ENCODE results near the gene TMEM174.
A peak's percentile ranks its signal among the peaks of the same experiment; 100 is the strongest.
"Not testable (repeated sequence)": the region's sequence is repeated elsewhere in the genome, so short reads cannot be mapped to it uniquely, and the experiment has no call there.

The TMEM174 gene

DNA sequence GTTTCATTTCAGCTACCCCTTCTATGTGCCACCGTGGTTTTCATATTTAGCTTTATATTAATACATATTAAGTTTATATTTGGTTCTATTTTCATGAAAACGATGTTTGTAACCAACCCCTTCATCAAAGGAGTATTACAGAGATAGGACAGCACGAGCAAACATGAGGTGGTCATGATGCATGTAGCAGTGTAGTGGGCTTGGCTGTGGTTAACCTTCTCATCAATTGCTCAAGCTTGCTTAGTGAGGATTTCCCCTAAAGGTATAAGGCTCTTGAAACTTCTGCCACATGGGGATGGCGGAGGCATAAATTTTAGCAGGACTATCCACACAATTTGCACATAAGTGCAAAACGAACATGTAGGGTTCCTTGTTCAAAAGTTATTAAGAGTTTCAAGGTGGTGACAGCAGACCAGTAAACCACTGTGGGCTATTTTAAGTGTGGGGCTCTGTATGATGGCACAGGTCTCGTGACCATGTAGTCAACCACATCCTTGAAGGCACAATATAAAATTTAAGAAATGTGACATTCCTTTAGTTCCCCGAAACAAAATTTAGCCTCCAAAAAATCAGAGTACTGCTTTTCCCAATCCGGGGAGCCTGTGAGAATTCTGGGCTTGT, 24.8 kb downstream of the TMEM174 start:
- DNase-seq: no peak

DNA sequence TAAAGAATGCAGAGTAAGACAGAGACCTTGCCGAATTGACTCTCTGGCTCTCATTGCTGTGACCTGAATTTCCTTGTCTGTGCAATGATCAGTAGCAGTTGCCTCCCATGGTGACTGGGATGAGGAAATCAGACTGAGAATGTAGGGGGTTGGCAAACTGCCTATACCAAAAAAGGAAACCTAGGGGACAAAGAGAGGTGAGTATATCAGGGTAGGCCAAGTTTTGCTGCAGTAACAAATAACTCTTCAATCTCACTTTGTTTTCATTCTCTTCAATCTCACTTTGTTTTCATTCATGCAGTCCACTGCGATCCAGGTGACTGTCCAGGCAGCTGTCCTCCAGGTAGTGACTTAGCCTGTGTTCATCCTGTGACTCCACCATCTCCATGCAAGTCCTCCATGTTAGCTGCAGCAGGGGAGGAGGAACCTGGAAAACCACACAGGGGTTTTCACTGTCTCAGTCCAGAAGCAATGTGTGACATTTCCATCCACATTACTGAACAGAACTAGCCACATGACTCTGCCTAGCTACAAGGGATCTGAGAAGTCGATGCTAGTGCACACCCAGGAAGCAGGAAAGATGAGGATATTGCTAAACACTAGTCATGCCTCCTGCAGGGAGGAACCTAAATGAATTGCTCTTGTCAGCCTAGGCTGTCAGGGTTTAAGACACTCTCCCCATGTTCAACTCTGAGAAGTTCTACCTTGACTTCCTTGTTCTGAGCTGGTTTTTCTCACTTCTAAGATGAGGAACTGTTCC, 26.0 kb downstream of the TMEM174 start:
- no peak for DNase-seq

GRCh38 chr5:73199671-73200070, 26.7 kb downstream of the TMEM174 start:
- DNase-seq: no peak

DNA sequence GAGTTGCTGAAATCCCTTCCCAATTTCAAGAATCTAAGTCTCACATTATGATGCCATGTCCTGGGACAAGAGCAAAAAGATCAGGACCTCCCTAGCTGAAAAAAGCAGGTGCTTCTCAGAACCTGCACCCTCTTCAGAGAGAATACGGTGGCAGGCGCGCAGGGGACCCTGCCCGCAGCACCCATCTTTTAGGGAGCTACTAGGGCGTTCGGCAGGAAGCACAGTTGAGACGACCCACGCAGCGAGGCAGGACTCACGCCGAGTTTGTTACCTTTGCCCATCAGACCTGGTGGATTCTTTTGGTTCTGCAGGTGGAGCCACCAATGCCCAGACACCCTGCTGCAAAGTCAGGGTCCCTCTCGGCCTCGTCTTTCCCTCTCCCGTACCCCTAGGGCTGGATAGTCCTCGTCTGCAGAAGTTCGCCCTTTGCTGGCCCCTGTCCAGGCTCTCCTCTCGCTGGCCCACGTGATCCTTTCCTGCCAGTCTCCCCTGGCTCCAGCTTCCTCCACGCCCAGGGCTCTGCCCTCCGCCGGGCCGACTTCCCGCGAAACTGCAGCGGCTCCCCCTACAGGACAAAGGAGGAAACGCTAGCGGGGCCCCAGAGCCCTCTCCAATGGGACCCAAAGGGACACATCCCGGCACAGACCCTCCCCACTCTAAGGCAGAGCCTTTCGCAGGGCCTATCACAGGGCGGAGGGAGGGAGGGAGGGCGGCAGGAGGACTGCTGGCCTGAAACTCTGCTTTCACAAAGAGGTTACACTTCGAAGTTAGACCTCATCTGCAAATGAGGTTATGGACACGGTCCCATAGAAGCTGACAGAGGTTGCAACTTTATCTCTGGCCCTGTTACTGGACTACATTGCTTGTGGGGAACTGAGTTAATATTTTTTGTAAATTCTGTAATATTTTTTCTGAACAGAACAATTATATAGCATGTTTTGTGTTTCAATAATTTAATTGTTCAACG, 28.8 kb downstream of the TMEM174 start:
- DNase-seq: peak; percentile 86

DNA sequence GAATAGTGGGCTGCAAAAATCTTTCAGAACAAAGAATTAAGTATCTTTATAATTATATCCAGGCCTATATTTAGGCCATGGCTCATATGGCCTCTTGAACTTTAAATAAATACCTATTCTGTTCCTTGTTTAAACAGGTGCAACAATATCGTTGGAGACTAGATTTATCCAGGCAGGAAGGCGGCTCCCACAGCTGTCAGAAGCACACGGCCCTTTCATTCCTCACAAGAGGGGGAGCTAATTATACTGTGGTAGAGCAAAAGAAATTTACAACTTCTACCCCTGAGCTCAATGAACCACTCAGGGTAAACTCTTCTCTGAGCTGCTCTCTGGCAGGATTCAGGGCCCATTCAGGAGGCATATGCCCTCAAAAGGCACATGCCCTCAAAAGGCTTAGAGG, 31.3 kb downstream of the TMEM174 start:
- DNase-seq: no peak

DNA sequence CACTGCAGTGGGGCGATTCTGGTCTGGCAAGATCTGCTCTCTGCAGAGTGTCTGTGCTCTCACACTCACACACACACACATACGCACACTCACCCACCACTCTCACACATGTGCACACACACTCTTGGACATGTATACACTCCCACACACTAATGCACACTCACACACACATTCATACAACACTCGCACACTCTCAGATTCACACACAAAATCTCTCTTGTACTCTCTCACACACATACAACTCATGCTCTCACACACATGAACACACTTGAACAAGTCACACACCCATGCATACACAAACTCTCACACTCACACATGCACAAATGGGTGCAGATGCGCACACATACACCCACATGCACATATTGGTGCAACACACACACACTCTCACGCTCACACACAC, 31.7 kb downstream of the TMEM174 start:
- DNase-seq: no peak

DNA sequence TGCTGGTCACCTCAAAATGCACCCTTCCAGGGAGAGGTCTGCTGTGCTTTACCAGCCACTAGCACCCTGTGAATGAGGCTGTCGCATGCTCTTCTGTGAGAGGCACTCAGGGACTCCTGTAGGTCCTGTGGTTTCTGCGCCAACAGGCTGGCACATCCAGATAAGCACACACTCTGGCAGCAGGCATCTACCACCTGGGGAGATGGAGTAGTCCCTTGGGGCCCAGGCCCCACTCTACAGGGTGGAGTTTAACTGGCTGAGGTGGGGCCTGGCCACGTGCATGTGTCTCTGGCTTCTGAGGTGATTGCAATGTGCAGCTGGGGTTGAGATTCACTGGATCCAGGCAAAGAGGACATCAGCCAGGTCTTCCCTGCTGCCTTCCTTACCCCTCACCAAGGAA, 32.3 kb downstream of the TMEM174 start:
- DNase-seq: peak; percentile 80

- not testable (repeated sequence) for DNase-seq
Observed at GRCh38 chr5:73207239-73207638, 34.2 kb downstream of the TMEM174 start.

GRCh38 chr5:73209075-73209474, 36.1 kb downstream of the TMEM174 start:
- DNase-seq: not testable (repeated sequence)

GRCh38 chr5:73212693-73213092, 39.7 kb downstream of the TMEM174 start:
- not testable (repeated sequence) for DNase-seq

- DNase-seq: no peak
Observed at GRCh38 chr5:73213566-73213998, 40.6 kb downstream of the TMEM174 start.

DNA sequence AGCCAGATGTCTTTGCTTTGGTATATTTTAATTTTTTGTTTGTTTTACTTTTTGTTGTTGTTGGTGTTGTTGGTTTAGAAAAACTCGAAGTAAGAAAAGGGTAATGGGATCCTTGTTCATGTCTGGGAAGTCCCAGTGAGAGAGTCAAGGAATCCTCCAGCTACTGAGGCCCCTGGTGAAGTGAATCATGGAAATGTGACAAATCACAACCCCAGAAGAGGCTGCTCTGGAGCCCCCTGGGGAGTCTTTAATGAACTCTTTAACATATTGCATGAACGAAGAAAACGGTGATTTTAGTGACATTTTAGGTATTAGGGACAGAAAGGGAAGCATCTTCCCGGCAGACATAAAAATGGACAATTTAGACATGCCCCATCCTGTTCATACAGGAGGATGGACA, 41.3 kb downstream of the TMEM174 start:
- no peak for DNase-seq

GRCh38 chr5:73214996-73215395, 42.0 kb downstream of the TMEM174 start:
- DNase-seq: no peak

DNA sequence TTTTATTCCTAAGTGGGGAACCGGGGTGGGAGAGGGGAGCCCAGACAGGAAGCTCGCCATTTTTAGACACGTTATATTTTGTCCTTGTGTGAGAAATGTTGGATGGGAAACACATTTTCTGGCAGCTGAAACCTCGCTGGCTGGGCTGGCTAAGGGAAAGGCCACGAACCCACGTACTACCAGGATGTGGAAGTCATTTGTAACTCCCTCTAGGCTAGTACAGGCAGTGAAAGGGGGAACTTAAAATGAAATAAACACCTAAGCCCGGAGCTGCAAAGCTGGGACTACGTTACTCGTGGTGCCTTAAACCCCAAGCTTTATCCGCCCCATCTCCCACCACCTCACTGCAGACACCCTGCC, 42.5 kb downstream of the TMEM174 start:
- DNase-seq: peak; percentile 30

DNA sequence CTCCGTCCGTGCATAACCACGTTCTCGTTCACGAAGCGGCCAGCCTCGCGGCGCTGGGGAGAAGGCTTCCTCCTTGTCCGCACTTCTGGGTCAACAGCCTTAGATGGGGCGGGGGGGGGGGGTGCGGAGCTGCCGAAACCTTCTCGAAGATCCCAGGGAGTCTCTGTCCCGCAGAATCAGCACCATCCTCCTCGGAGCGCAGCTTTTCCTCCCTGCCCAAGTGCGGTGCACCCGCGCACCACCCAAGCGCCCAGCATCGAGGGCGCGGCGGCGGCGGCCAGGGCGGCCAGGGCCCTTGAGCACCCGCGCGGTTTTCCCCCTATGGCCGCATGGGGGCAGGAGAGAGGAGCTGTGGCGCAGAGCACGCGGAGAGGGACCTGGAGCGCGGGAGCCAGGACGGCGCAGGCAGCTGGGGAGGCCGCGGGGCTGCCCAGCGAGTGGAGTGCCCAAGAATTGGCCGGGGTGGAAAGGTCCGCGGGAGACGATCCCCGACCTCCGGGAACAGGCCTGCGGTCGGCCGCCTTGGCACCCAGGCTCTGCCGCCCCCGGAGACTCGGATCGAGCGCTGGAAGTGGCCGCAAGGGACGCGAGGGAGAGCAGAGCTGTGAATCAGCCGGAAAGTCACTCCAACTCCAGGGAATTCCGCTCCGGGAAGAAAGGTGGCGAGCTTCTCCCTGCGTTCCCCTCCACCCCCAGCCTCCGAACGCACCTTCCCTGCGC, 43.1 kb downstream of the TMEM174 start:
- peak; percentile 85 for DNase-seq

GRCh38 chr5:73218552-73219171, 45.7 kb downstream of the TMEM174 start:
- peak; percentile 38 for DNase-seq

- not testable (repeated sequence) for DNase-seq
Observed at GRCh38 chr5:73219336-73219735, 46.3 kb downstream of the TMEM174 start.

GRCh38 chr5:73221161-73221560, 48.2 kb downstream of the TMEM174 start:
- DNase-seq: no peak

DNA sequence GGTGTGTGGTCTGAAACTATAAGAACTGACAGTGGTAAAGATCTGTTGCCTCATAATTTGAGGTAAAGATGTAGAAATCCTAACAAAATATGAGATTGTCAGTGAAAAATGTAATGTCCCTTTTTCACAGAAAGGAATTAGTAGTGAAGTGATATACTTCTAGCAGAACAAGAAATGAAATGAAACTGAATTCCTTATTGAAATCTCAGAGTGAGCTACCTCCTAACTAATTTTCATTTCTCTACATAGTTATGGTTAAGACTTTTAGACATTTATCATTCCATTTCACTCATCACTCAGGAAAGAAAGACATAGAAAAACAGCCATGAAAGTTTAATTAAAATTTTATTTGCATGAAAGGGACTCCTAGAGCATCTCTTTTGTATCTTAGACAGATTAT, 48.7 kb downstream of the TMEM174 start:
- DNase-seq: no peak

DNA sequence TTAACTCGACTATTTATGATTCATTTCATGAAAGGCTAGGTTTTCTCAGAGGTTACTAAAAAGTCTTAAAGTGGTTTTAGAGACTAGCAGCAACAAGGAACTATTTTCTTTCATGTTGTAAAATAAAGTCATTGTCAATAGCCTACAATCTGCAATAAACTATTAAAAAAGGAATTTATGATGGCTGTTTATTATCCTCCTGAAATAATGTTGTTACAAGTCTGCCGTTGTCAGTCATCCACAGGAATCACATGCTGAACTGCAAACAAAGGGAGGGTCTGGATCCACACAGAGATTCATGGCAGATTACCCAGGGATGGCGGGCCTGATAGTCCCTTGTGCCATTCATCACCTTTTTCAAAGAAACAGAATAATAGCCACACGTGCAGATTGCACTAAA, 49.2 kb downstream of the TMEM174 start:
- DNase-seq: no peak

Data from hematopoietic multipotent progenitor cell treated with erythropoietin and hydrocortisone succinate and interleukin-3 and kit ligand, for 4 days (in vitro differentiated cells).